AG04450 (cell line): ENCODE data around the gene PPARA. TPM values are rescaled to one million over a fixed set of nuclear protein-coding genes. Genes with fewer than 3 reads are reported as not detected.

ENCODE experiments used
- CTCF ChIA-PET: fragments of 300-600, 350-600 bp; formaldehyde crosslinking; extraction: SDS; loops from one replicate; lab custom pipeline; 2022; ENCODE audit warnings: antibody characterized with exemption, inconsistent platforms; lab: Charles Lee
- POLR2A ChIA-PET: fragments of 350-600 bp; formaldehyde crosslinking; extraction: SDS; loops from one replicate; lab custom pipeline; 2021; ENCODE audit warnings: antibody characterized with exemption, inconsistent platforms; lab: Yijun Ruan, JAX
- DNase-seq: peaks from one replicate; pipeline ENCODE4 v3.0.0-alpha.2; 2011; ENCODE audit warnings: low read depth, low spot score
- H3K27ac ChIP-seq: one replicate; pipeline ENCODE4 v1.5.1; 2012; ENCODE audit warnings: low read depth, low read length, control low read depth
- H3K27me3 ChIP-seq: one replicate; pipeline ENCODE4 v1.6.0; 2012; ENCODE audit warnings: low read length; ENCODE audit not compliant: control insufficient read depth, insufficient read depth
- H3K4me3 ChIP-seq: 2 replicates; pipeline ENCODE4 v1.5.1; 2011; ENCODE audit warnings: mild to moderate bottlenecking, low read depth, low read length, control low read depth
- H3K9me3 ChIP-seq: 2 replicates; pipeline ENCODE4 v1.5.1; 2012; ENCODE audit warnings: low read length; ENCODE audit not compliant: control insufficient read depth, insufficient read depth
- polyA plus RNA-seq: library from polyadenylated mRNA; depleted of rRNA; stranded (reverse); fragments of >200 nt; gene quantifications from 2 replicates; pipeline ENCODE4 v1.2.3, GENCODE V29; 2011
- TF ChIP-seq, protein P1 (sequence below): IDR thresholded peaks from 2 replicates; pipeline ENCODE4 v1.5.1; 2011; ENCODE audit warnings: low read depth, low read length, control low read depth, inconsistent platforms

PPARA gene
- polyA plus RNA-seq, 1 experiment, result 10.4 TPM

DNA sequence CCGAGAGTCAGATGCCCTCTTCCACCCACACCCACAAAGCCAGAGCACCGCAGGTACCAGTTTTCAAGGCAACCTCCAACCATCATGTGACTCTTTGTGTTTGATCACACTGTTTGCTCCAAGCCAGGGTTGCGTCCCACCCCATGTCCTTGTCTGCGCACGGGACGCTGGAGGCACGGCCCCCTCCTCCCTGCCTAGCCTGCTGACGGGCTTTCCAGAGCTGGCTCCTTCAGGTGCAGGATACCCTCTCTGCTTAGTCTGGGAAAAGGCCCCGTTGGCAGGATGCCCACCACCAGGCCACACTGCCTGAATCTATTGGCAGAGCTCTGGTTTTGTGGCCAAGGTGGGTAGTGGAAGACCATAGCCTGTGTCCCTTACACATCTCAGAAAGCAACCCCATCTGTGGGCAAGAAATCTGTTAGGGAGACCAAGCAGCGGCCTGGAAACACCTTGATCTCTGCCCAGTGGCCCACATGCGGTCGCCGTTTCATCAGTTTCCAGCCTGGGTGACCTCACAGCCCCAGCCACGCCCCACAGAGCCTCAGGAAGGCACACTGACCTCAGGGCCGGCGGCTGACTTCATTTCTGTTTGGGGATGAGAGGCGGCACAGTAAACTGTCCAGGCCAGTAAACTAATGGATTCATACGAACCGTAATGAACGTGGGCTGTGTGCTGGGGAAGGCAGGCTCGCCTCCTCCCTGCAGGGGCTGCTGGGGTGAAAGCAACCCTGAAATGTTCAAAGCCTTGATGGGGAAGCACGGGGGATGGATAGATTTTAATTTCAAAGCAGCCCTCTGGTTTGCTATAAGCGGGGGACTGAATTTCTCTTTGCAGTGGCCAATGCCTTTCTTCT lies 73.9 kb downstream of the PPARA start:
- Histone ChIP-seq H3K27ac (no peak overlapping the region), H3K9me3 (no peaks in the 10 kb centered on the region), H3K27me3 (no peaks in the 10 kb centered on the region), H3K4me3 (no peak overlapping the region)
- ChIA-PET POLR2A (no interaction called here), CTCF (interaction anchor here (0.6 kb wide), 1 partner anchor 30 kb away, joined by 5 read pairs; no protein-coding TSS in a partner anchor)
- DNase-seq, result no peak
- TF ChIP-seq, protein P1, sequence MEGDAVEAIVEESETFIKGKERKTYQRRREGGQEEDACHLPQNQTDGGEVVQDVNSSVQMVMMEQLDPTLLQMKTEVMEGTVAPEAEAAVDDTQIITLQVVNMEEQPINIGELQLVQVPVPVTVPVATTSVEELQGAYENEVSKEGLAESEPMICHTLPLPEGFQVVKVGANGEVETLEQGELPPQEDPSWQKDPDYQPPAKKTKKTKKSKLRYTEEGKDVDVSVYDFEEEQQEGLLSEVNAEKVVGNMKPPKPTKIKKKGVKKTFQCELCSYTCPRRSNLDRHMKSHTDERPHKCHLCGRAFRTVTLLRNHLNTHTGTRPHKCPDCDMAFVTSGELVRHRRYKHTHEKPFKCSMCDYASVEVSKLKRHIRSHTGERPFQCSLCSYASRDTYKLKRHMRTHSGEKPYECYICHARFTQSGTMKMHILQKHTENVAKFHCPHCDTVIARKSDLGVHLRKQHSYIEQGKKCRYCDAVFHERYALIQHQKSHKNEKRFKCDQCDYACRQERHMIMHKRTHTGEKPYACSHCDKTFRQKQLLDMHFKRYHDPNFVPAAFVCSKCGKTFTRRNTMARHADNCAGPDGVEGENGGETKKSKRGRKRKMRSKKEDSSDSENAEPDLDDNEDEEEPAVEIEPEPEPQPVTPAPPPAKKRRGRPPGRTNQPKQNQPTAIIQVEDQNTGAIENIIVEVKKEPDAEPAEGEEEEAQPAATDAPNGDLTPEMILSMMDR, result no peak

DNA sequence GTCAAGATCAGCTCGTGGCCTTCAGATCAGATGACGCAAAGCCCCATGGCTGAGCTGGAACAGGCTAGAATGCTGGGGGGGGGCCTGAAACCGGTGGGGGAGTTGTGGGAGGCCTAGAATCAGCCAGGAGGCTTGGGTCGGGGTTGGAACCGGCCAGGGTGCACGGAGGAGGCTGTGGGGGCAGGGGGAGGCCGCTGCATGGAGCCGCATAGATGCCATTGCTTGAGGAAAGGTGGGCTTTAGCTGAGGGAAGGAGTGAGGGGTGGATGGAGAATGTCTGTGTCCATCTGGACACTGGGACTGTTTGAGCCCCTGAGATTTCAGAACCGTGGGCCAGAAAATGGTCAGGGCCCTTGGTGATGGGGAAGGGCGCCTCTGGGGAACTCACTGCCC lies 74.6 kb downstream of the PPARA start:
- CTCF ChIA-PET, result interaction anchor here (0.6 kb wide), 1 partner anchor 31 kb away, joined by 5 read pairs; no protein-coding TSS in a partner anchor
- Histone ChIP-seq H3K27ac (no peak overlapping the region), H3K9me3 (no peaks in the 10 kb centered on the region), H3K27me3 (no peaks in the 10 kb centered on the region), H3K4me3 (no peak overlapping the region)
- no peak for DNase-seq
- TF ChIP-seq, protein P1, result no peak
- POLR2A ChIA-PET, result no interaction called here

DNA sequence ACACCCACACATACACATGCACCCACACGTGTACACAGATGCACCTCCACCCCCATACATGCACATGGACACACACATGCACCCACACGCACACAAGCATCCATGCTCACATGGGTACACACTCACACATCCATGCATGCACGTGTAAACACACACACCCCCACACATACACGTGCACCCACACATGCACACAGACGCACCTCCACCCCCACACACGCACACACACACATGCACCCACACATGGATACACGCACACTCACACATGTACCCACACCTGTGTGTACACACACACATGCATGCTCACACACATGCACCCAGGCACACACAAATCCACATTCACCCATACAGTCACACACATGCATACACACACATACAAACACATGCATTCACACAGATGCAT lies 75.3 kb downstream of the PPARA start:
- Histone ChIP-seq H3K27me3 (no peaks in the 10 kb centered on the region), H3K9me3 (no peaks in the 10 kb centered on the region), H3K27ac (no peak overlapping the region), H3K4me3 (no peak overlapping the region)
- TF ChIP-seq, protein P1, result no peak
- ChIA-PET CTCF (no interaction called here), POLR2A (no interaction called here)
- no peak for DNase-seq

DNA sequence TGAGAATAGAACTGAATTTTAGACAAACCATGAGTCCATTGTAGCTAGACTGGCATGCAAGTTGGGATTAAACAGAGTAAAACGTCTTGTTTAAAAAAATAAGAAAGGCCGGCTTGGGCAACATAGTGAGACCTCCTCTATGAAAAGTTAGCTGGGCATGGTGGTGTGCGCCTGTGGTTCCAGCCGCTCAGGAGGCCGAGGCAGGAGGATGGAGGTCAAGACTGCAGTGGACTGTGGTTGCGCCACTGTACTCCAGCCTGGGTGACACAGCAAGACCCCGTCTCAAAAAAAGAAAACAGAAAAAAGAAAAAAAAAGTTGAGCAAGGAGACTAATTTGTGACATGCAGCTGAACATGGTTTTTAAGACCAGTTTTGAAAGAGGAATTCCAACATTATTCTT lies 76.3 kb downstream of the PPARA start:
- H3K4me3 ChIP-seq, result no peak overlapping the region
- DNase-seq, result no peak
- H3K27me3 ChIP-seq, result no peaks in the 10 kb centered on the region
- POLR2A ChIA-PET, result no interaction called here
- CTCF ChIA-PET, result interaction anchor here (1.0 kb wide), 1 partner anchor 220 kb away, joined by 3 read pairs; no protein-coding TSS in a partner anchor
- TF ChIP-seq, protein P1, result no peak
- H3K27ac ChIP-seq, result no peak overlapping the region
- H3K9me3 ChIP-seq, result no peaks in the 10 kb centered on the region

DNA sequence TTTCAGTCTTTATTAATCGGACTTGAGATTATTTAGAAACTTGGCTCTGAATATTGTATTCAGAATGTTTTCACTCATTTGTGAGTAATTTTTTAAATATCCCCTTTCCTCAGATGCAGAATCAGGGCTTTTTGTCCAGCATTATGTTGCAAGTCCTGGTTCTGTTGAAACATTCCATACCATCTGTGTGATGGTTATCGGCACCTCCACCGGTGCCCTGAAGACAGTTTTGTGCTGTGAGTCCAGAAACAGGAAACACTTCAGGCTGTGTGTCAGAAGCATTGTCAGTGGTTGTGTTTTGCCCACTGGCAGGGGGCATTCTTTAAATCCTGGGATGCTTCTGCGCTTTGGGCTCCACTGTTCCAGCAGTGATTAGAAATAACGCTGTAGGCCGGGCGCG lies 79.4 kb downstream of the PPARA start:
- TF ChIP-seq, protein P1, result no peak
- ChIA-PET CTCF (interaction anchor here (1.1 kb wide), 1 partner anchor 235 kb away, joined by 3 read pairs; no protein-coding TSS in a partner anchor), POLR2A (interaction anchor here (0.7 kb wide), 1 partner anchor 107 kb away, joined by 7 read pairs; no protein-coding TSS in a partner anchor)
- Histone ChIP-seq H3K27ac (no peak overlapping the region), H3K4me3 (no peak overlapping the region), H3K27me3 (no peaks in the 10 kb centered on the region), H3K9me3 (no peaks in the 10 kb centered on the region)
- no peak for DNase-seq
